HG02678 (cell line): ENCODE measurements around the gene CCR5.
"Not testable (repeated sequence)": the region's sequence is repeated elsewhere in the genome, so short reads cannot be mapped to it uniquely, and the experiment has no call there.

Experiments used
- ATAC-seq: cut with Tn5 transposase; IDR thresholded peaks from one replicate; pipeline ENCODE4 v1.9.1; 2021; ENCODE audit warnings: mild to moderate bottlenecking, moderate library complexity; ENCODE audit not compliant: unreplicated experiment

The CCR5 gene

DNA sequence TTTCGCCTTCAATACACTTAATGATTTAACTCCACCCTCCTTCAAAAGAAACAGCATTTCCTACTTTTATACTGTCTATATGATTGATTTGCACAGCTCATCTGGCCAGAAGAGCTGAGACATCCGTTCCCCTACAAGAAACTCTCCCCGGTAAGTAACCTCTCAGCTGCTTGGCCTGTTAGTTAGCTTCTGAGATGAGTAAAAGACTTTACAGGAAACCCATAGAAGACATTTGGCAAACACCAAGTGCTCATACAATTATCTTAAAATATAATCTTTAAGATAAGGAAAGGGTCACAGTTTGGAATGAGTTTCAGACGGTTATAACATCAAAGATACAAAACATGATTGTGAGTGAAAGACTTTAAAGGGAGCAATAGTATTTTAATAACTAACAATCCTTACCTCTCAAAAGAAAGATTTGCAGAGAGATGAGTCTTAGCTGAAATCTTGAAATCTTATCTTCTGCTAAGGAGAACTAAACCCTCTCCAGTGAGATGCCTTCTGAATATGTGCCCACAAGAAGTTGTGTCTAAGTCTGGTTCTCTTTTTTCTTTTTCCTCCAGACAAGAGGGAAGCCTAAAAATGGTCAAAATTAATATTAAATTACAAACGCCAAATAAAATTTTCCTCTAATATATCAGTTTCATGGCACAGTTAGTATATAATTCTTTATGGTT is at the start of gene CCR5:
Gene CCR5, plus strand, starts transcription at position 108 of the 680 bp plus-strand sequence. CDS start 1,957 bp downstream, outside the sequence.
- no peak for ATAC-seq

GRCh38 chr3:46321461-46322104 is 49.2 kb upstream of the CCR5 start:
- peak; percentile 65 for ATAC-seq

DNA sequence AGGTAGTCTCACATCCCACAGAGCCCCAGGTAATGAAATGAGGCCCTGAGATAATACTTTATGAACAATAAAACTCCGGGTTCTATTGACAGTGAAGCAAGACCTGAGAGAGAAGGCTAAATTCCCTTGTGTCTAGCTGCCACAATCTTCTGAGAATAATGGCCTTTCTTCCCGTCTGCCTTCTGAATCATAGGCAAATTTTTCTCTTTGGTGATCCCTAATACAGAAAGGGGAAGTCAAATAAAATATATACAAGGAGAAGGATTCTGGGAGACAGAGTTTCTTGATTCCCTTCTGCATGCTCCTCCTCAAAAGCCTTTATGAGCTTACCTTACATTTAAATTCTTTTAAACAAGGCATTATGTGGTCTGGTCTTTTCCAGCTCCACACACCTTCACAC is 46.7 kb upstream of the CCR5 start:
- ATAC-seq, result no peak

DNA sequence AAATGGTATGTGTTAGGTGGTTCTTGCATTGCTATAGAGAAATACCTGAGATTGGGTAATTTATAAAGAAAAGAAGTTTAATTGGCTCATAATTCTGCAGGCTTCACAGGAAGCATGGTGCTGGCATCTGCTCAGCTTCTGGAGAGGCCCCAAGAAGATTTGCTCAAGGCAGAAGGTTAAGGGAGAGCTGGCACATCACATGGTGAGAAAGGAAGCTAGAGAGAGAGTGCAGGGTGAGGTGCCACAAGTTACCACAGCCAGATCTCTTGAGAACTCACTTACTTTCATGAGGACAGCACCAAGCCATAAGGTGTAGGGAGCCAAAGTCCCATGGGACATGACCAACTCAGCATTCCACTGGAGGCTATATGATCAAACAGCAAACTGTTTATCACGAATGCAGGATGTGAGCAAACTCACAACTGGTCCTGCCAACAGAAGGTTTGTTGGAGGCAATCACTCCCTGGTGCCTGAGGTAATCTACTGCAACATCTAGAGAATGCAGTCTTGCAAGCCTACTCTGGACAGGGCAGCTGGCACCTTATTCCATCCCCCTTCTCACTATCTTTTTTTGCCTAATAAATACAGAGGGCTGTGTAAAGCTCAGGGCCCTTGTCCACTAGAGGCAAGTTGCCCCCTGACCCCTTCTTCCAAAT is 45.0 kb upstream of the CCR5 start:
- no peak for ATAC-seq

GRCh38 chr3:46330676-46331075 is 40.1 kb upstream of the CCR5 start:
- not testable (repeated sequence) for ATAC-seq

DNA sequence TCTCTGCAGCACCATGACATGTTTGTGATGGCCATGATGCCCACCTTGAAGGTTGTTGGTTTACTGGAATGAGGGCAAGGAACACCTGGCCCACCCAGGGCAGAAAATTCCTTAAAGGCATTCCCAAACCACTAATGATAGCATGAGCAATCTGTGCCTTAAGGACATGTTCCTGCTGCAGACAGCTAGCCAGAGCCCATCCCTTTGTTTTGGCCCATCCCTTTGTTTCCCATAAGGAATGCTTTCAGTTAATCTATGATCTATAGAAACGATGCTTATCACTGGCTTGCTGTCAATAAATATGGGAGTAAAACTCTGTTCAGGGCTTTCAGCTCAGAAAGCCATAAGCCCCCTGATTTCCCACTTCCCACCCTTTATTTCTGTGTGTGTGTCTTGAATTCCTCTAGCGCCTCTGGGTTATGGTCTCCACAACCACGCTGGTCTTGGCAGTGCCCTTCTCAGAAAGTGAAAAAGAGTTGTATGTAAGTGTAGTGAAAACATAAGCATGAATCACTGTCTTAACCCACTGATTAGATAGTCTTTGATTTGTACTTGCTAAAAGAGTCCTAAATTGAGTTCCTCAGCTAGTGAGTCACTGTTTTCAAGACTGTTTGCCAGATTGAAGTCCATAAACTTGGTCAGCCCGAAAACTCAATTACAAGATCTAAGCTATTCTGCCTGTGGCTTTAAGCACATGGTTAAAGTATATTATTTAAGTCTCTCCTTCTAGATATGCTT is 35.8 kb upstream of the CCR5 start:
- no peak for ATAC-seq

GRCh38 chr3:46335541-46335940 is 35.2 kb upstream of the CCR5 start:
- ATAC-seq, result no peak

- no peak for ATAC-seq
Observed at GRCh38 chr3:46337911-46338310, 32.8 kb upstream of the CCR5 start.

- no peak for ATAC-seq
Observed at GRCh38 chr3:46338840-46339239, 31.9 kb upstream of the CCR5 start.

DNA sequence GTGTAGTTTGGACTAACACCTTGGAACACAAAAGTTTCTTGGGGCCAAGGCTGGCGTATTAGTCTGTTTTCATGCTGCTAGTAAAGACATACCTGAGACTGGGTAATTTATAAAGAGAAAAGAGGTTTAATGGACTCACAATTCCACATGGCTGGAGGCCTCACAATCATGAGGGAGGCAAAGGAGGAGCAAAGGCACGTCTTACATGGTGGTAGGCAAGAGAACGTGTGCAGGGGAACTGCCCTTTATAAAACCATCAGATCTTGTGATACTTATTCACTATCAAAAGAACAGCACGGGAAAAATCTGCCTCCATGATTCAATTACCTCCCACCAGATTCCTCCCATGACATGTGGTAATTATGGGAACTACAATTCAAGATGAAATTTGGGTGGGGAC is 26.3 kb upstream of the CCR5 start:
- ATAC-seq, result no peak

GRCh38 chr3:46348823-46349482 is 21.8 kb upstream of the CCR5 start:
- no peak for ATAC-seq

DNA sequence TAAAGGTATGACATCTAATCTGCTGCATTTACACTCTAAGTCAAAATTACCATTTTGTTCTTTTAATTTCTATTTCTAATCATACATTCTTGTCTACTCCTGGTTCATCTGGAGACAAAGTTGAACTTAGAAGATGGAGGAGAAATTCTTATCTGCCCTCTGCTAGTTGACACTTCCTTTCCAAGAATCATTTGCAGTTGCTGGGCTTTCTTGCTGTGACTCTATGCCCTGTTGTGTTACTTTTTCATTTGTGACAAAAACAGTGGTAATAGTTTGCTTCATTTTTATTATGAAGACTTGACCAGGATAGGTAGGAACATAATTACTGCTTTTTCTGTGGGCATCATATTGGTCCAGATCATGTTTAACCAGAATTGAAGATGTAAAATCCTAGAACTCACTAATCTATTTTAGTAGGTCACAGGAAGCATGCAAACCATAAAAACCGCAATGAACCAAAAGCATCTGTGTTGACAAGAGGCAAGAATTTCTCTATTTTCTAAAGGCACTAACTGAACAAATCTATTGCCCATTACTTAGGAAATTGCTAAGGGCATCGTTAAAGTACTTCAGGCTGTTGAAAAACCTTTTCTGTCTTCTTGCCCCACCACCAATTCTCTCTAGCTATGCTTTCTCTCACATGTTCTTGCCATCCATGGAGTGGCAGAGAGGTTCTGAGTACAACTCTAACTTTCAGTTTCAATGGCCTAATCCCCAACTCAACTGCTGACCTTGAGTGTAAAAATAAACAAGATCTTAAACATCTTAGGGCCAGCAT is 21.1 kb upstream of the CCR5 start:
- ATAC-seq, result peak; percentile 83

DNA sequence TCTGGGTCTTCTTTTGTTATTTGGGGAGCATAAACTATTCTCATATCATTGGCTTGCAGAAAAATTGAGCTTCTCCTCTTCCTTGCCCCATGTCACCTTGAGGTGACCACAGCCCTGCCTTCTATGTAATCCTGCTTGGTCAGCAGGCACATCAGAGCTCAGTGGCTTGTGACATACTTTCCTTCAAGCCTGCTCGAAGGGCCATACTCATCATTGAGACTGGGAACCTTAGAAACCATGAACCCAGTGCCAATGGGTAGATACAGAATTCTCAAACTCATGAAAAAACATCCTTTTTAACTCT is 20.5 kb upstream of the CCR5 start:
- ATAC-seq, result no peak

DNA sequence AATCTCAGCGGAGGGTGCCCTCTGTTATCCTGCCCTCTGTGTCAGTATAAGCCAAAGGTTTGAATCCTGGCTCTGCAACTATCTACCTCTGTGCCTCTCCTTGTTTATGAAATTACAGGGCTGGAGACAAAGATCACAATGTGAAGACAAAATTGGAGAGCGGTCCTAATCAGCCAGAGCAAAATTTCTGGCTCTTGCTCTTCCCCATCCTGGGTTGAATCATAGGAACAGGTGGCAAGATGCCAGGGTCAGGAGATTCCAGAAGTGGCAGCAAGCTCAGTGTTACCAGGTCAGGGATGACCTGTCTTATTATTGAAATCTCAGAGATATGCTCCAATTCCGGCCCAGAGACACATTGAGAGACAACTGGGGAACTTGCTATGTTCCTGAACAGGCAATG is 19.1 kb upstream of the CCR5 start:
- ATAC-seq, result no peak

DNA sequence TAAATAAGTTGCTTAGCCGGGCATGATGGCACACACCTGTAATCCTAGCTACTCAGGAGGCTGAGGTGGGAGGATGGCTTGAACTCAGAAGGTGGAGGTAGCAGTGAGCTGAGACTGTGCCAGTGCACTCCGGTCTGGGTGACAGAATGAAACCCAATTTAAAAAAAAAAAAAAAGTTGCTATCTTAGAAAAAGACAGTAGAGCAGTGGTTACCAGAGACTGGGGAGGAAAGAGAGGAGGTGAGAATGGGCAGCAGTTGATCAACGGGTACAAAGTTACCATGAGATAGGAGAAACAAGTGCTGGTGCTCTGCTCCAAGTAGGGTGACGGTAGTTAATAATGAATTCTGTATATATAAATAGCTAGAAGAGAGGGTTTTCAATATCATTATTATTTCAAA is 17.7 kb upstream of the CCR5 start:
- ATAC-seq, result no peak

DNA sequence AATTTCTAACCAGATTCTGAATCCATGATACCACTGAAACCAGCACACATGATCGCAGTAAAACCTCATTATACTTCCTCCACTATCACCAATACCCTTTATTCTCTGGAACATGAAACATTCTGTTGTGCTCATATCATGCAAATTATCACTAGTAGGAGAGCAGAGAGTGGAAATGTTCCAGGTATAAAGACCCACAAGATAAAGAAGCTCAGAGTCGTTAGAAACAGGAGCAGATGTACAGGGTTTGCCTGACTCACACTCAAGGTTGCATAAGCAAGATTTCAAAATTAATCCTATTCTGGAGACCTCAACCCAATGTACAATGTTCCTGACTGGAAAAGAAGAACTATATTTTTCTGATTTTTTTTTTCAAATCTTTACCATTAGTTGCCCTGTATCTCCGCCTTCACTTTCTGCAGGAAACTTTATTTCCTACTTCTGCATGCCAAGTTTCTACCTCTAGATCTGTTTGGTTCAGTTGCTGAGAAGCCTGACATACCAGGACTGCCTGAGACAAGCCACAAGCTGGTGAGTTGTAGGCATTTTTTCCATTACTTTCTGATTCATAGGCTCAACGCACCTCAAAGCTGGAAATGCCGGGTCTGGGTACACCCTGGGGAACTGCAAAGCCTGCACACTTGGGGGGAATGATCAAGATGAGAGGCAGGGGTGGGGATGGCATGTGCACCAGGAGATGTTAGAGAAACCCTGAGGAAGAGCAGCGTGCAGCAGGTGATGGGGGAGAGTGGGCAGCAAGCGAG is 16.9 kb upstream of the CCR5 start, which contains the start of gene CCR2:
Gene CCR2, plus strand, starts transcription at position 465 of the 764 bp plus-strand sequence. CDS start 3,417 bp downstream, outside the sequence.
- ATAC-seq, result no peak

DNA sequence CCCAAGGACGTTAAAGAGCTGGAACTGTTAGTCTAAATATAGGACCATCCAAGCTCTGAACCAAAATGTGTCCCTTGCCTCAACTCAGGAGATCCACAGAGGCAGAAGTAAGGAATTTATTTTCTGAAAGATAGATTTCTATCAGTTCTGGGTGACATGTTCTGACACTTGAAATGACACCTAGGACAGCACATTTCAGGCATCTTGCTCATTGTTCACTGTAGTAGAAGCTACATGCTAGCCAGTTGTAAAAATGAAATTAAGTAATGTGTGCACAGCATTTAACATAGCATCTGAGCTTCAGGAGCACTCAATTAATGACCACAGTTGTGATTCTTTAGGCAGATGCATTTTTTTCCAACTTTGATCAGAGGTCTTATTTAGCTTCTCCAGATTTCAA is 16.3 kb upstream of the CCR5 start:
- ATAC-seq, result no peak

GRCh38 chr3:46354984-46355383 is 15.8 kb upstream of the CCR5 start:
- ATAC-seq, result no peak

DNA sequence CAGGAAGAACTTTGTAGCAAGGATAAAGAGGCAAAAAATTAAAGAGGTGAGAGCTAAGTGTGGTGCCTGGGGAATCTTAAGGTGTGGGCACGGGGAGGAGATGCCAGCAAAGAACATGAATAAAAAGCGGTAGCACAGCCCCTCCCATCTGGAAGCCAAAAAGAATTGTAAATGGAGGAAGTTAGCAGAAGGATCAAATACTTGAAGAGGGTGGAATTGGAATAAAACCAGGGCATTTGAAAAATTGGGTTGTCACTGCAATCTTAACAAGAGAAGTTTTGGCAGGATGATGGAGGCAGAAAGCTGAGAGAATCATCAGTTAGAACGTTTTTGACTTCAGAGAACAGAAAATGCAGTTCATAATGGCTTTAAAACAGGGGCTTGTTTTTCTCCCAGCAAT is 14.5 kb upstream of the CCR5 start:
- ATAC-seq, result no peak

- ATAC-seq, result no peak
Observed at GRCh38 chr3:46356909-46357308, 13.8 kb upstream of the CCR5 start.
